H1 (cell line): ENCODE measurements around the gene ADK. TPM values are rescaled to one million over a fixed set of nuclear protein-coding genes. Genes with fewer than 3 reads are reported as not detected.

ENCODE experiments used
- CTCF ChIA-PET: fragments of 300-600 bp; sonication (Branson Sonifier 250); formaldehyde crosslinking; loops from one replicate; lab custom pipeline; 2021; ENCODE audit not compliant: partially characterized antibody; lab: Charles Lee
- POLR2A ChIA-PET: fragments of 300-600 bp; sonication (Branson Sonifier 250); formaldehyde crosslinking; loops from one replicate; lab custom pipeline; 2021; ENCODE audit warnings: inconsistent platforms; ENCODE audit not compliant: partially characterized antibody; lab: Charles Lee
- DNase-seq, 2 experiments: peaks; one replicate each; pipeline versions ENCODE4 v3.0.0 to v3.0.0-alpha.2; 2010 to 2022; ENCODE audit warnings: low spot score in 2 of 2, low read depth in 1 of 2, mixed read lengths in 1 of 2
- FAIRE-seq: peaks from 2 replicates; lab custom pipeline; 2011; peaks lifted over from hg19 to GRCh38; lab: Jason Lieb, UNC
- H2AFZ ChIP-seq: 2 replicates; pipeline ENCODE4 v1.8.1; 2012; ENCODE audit warnings: low read length, inconsistent platforms
- H2AK5ac ChIP-seq: 2 replicates; pipeline ENCODE4 v1.6.1; 2013; ENCODE audit warnings: low read depth, low read length
- H2BK120ac ChIP-seq: replicated peaks from 2 replicates; pipeline ENCODE3; 2013; ENCODE audit warnings: low read depth, low read length, inconsistent platforms
- H2BK12ac ChIP-seq: 2 replicates; pipeline ENCODE4 v1.6.1; 2013; ENCODE audit warnings: low read depth, low read length
- H2BK15ac ChIP-seq: 2 replicates; pipeline ENCODE4 v1.6.1; 2013; ENCODE audit warnings: low read length
- H2BK20ac ChIP-seq: 2 replicates; pipeline ENCODE4 v1.6.1; 2013; ENCODE audit warnings: low read length
- H2BK5ac ChIP-seq: 2 replicates; pipeline ENCODE4 v1.6.1; 2013; ENCODE audit warnings: low read depth, low read length
- H3K14ac ChIP-seq: 2 replicates; pipeline ENCODE4 v1.6.1; 2013; ENCODE audit warnings: inconsistent platforms; ENCODE audit not compliant: insufficient read length
- H3K18ac ChIP-seq: 2 replicates; pipeline ENCODE4 v1.6.1; 2013; ENCODE audit warnings: low read length; ENCODE audit errors: extremely low read depth
- H3K23ac ChIP-seq: 2 replicates; pipeline ENCODE4 v1.6.1; 2013; ENCODE audit warnings: inconsistent platforms; ENCODE audit not compliant: insufficient read length
- H3K23me2 ChIP-seq: 2 replicates; pipeline ENCODE4 v1.6.1; 2013; ENCODE audit warnings: low read depth, low read length
- H3K27ac ChIP-seq: 2 replicates; pipeline ENCODE4 v1.6.1; 2011; ENCODE audit warnings: low read depth, low read length, inconsistent platforms
- H3K27me3 ChIP-seq, 4 experiments: replicated peaks in 1 of 4; 1 replicate in 1 of 4; 2 replicates in 3 of 4; pipeline versions ENCODE4 v1.6.1 to v1.8.1; 2011 to 2013; ENCODE audit warnings: low read length in 3 of 4, mild to moderate bottlenecking in 3 of 4, inconsistent platforms in 2 of 4, mixed read lengths in 2 of 4, moderate library complexity in 1 of 4; ENCODE audit not compliant: control insufficient read depth in 3 of 4, insufficient read depth in 3 of 4; ENCODE audit errors: extremely low read depth in 1 of 4
- H3K36me3 ChIP-seq, 4 experiments: 2 replicates each; pipeline versions ENCODE4 v1.6.1 to v1.8.1; 2011 to 2013; ENCODE audit warnings: mild to moderate bottlenecking in 4 of 4, low read length in 3 of 4, moderate library complexity in 2 of 4, control low read depth in 1 of 4, inconsistent platforms in 1 of 4; ENCODE audit not compliant: insufficient read depth in 4 of 4, control insufficient read depth in 2 of 4
- H3K4ac ChIP-seq: replicated peaks from 2 replicates; pipeline ENCODE3; 2013; ENCODE audit warnings: low read length, low read depth, mixed read lengths, inconsistent platforms; ENCODE audit not compliant: insufficient read length
- H3K4me1 ChIP-seq, 4 experiments: replicated peaks in 1 of 4; 1 replicate in 1 of 4; 2 replicates in 3 of 4; pipeline versions ENCODE4 v1.6.1 to v1.8.1; 2011 to 2013; ENCODE audit warnings: low read length in 3 of 4, inconsistent platforms in 2 of 4, mixed read lengths in 1 of 4; ENCODE audit not compliant: insufficient read depth in 4 of 4, control insufficient read depth in 3 of 4
- H3K4me2 ChIP-seq, 2 experiments: 2 replicates each; pipeline versions ENCODE4 v1.6.1 to v1.8.1; 2011 to 2013; ENCODE audit warnings: low read depth in 2 of 2, low read length in 2 of 2, control low read depth in 1 of 2, inconsistent platforms in 1 of 2, mild to moderate bottlenecking in 1 of 2; ENCODE audit not compliant: insufficient read depth in 1 of 2
- H3K4me3 ChIP-seq, 4 experiments: fragments of 200-600, 300-600 bp in 1 of 4; sonication (generic), shearing (Covaris generic), sonication (Bioruptor Twin) in 1 of 4; 2 replicates each; pipeline versions ENCODE4 v1.5.1 to v1.8.1; 2011 to 2016; ENCODE audit warnings: low read length in 4 of 4, low read depth in 3 of 4, control low read depth in 2 of 4, inconsistent platforms in 2 of 4, mild to moderate bottlenecking in 2 of 4, mixed read lengths in 1 of 4, moderate library complexity in 1 of 4; ENCODE audit not compliant: insufficient read depth in 2 of 4; ENCODE audit errors: extremely low read depth in 1 of 4
- H3K56ac ChIP-seq: replicated peaks from 2 replicates; pipeline ENCODE3; 2013; ENCODE audit warnings: low read depth, mild to moderate bottlenecking, mixed read lengths, low read length, inconsistent platforms; ENCODE audit not compliant: insufficient read length
- H3K79me1 ChIP-seq: 2 replicates; pipeline ENCODE4 v1.6.1; 2013; ENCODE audit warnings: low read depth, low read length, control low read depth
- H3K79me2 ChIP-seq, 2 experiments: 2 replicates each; pipeline versions ENCODE4 v1.6.1 to v1.8.1; 2012 to 2013; ENCODE audit warnings: low read length in 2 of 2, mild to moderate bottlenecking in 2 of 2, inconsistent platforms in 1 of 2; ENCODE audit not compliant: insufficient read depth in 2 of 2, control insufficient read depth in 1 of 2
- H3K9ac ChIP-seq, 4 experiments: replicated peaks in 1 of 4; 1 replicate in 1 of 4; 2 replicates in 3 of 4; pipeline versions ENCODE4 v1.6.1 to v1.8.1; 2011 to 2013; ENCODE audit warnings: low read depth in 3 of 4, low read length in 3 of 4, control low read depth in 2 of 4, mild to moderate bottlenecking in 2 of 4, moderate library complexity in 2 of 4, inconsistent platforms in 1 of 4; ENCODE audit errors: extremely low read depth in 1 of 4
- H3K9me3 ChIP-seq, 2 experiments: 2 replicates each; pipeline versions ENCODE4 v1.6.1 to v1.8.1; 2012 to 2013; ENCODE audit warnings: mild to moderate bottlenecking in 2 of 2, moderate library complexity in 2 of 2, control low read depth in 1 of 2, inconsistent platforms in 1 of 2, low read depth in 1 of 2, low read length in 1 of 2, mixed read lengths in 1 of 2; ENCODE audit not compliant: insufficient read depth in 2 of 2
- H4K20me1 ChIP-seq, 2 experiments: replicated peaks in 1 of 2; 2 replicates each; pipeline versions ENCODE3 to v1.8.1; 2011 to 2013; ENCODE audit warnings: inconsistent platforms in 2 of 2, low read length in 2 of 2, mild to moderate bottlenecking in 1 of 2; ENCODE audit not compliant: insufficient read depth in 2 of 2, control insufficient read depth in 1 of 2
- H4K5ac ChIP-seq: 2 replicates; pipeline ENCODE4 v1.6.1; 2013; ENCODE audit warnings: low read length, low read depth, mixed read lengths, inconsistent platforms; ENCODE audit not compliant: insufficient read length
- H4K8ac ChIP-seq: 2 replicates; pipeline ENCODE4 v1.8.0; 2013; ENCODE audit warnings: mild to moderate bottlenecking, moderate library complexity, low read length, inconsistent platforms; ENCODE audit not compliant: insufficient read depth; ENCODE audit errors: extremely low read depth
- H4K91ac ChIP-seq: replicated peaks from 2 replicates; pipeline ENCODE3; 2013; ENCODE audit warnings: low read length, mixed read lengths, inconsistent platforms; ENCODE audit not compliant: insufficient read length
- PHF8 ChIP-seq: fragments of 200-600 bp; sonication (generic); conservative IDR thresholded peaks from 2 replicates; pipeline ENCODE4 v1.7.1; 2012; ENCODE audit warnings: low read depth, mild to moderate bottlenecking, inconsistent platforms, low read length, moderate library complexity
- WGBS, 2 experiments: shearing (Covaris generic) in 1 of 2; methylation state at CpG; one replicate each; pipeline versions ENCODE4 v1.1.6 to v1.1.7; 2013 to 2015; ENCODE audit warnings: low lambda C conversion rate in 2 of 2, mixed read lengths in 2 of 2, inconsistent platforms in 1 of 2, low coverage in 1 of 2, missing lambda C conversion rate in 1 of 2; ENCODE audit not compliant: insufficient replicate concordance in 2 of 2, insufficient coverage in 1 of 2, insufficient read length in 1 of 2; ENCODE audit errors: extremely low coverage in 1 of 2, missing lambda C conversion rate in 1 of 2; 5-methylcytosine and 5-hydroxymethylcytosine counted together
- polyA plus RNA-seq, 7 experiments: library from polyadenylated mRNA; depleted of rRNA in 3 of 7; stranded (reverse) in 5 of 7; unstranded in 2 of 7; fragments of >200 nt in 5 of 7; fragments of 200-250 nt in 2 of 7; gene quantifications; 1 replicate in 5 of 7; 2 replicates in 1 of 7; 4 replicates in 1 of 7; pipeline versions ENCODE4 v1.2.1 to v1.2.3, GENCODE V29; 2011 to 2013; ENCODE audit warnings: missing spikeins in 2 of 7, mixed read lengths in 2 of 7
- total RNA-seq: library from RNA; stranded (reverse); fragmentation: NEBNext Ultra II Directional; extraction: Animal tissue kit (Norgen Biotek cat#: 25700); gene quantifications from 2 replicates; pipeline ENCODE4 v1.2.1, GENCODE V29; 2021

The ADK gene
- total and polyA plus RNA-seq, 2 of the 8 experiments (the other 6 are each of a cell fraction or from before 2014, with no cell fraction given) = 12.3 to 42.4 TPM

- no peaks in the 10 kb centered on the region for H3K27me3 ChIP-seq
- ChIA-PET POLR2A (no interaction called here), CTCF (interaction anchor here (1.4 kb wide), 1 partner anchor 14 kb away, joined by 4 read pairs; no protein-coding TSS in a partner anchor)
- H2AK5ac ChIP-seq = no peak overlapping the region
- WGBS, 2 experiments = 85% methylated on average over 2 of the region's 2 CpGs; no CpG with 5 or more reads in 1 of the 2 experiments
- H3K36me3 ChIP-seq = no peaks in the 10 kb centered on the region
- no peak overlapping the region for H2BK120ac ChIP-seq
- no peak overlapping the region for H2BK15ac ChIP-seq
- DNase-seq (no peak), FAIRE-seq (no peak)
- H3K9me3 ChIP-seq = no peaks in the 10 kb centered on the region
- no peak overlapping the region for H3K18ac ChIP-seq
- H3K56ac ChIP-seq = no peak overlapping the region
- H2BK5ac ChIP-seq = no peak overlapping the region
- TF ChIP-seq PHF8 = no peak
- H3K4me1 ChIP-seq = no peaks in the 10 kb centered on the region
- no peak overlapping the region for H3K9ac ChIP-seq
- H3K27ac ChIP-seq = no peak overlapping the region
- no peak overlapping the region for H4K91ac ChIP-seq
- no peaks in the 10 kb centered on the region for H3K79me1 ChIP-seq
- no peak overlapping the region for H2AFZ ChIP-seq
- H2BK20ac ChIP-seq = no peak overlapping the region
- H3K23me2 ChIP-seq = no peaks in the 10 kb centered on the region
- no peak overlapping the region for H3K23ac ChIP-seq
- no peaks in the 10 kb centered on the region for H3K79me2 ChIP-seq
- no peak overlapping the region for H4K5ac ChIP-seq
- no peak overlapping the region for H3K14ac ChIP-seq
- H4K8ac ChIP-seq = no peak overlapping the region
- H2BK12ac ChIP-seq = no peak overlapping the region
- H3K4me3 ChIP-seq = no peak overlapping the region
- H3K4ac ChIP-seq = no peak overlapping the region
- no peaks in the 10 kb centered on the region for H4K20me1 ChIP-seq
- H3K4me2 ChIP-seq = no peak overlapping the region
Measured at GRCh38 chr10:74623786-74624185, 472.8 kb downstream of the ADK start.
